GM18498 (cell line): ENCODE data around the gene CHKA.

Experiments used
- ATAC-seq: cut with Tn5 transposase; IDR thresholded peaks from one replicate; pipeline ENCODE4 v1.9.1; 2021; ENCODE audit warnings: mild to moderate bottlenecking, moderate library complexity; ENCODE audit not compliant: unreplicated experiment

Gene CHKA

DNA sequence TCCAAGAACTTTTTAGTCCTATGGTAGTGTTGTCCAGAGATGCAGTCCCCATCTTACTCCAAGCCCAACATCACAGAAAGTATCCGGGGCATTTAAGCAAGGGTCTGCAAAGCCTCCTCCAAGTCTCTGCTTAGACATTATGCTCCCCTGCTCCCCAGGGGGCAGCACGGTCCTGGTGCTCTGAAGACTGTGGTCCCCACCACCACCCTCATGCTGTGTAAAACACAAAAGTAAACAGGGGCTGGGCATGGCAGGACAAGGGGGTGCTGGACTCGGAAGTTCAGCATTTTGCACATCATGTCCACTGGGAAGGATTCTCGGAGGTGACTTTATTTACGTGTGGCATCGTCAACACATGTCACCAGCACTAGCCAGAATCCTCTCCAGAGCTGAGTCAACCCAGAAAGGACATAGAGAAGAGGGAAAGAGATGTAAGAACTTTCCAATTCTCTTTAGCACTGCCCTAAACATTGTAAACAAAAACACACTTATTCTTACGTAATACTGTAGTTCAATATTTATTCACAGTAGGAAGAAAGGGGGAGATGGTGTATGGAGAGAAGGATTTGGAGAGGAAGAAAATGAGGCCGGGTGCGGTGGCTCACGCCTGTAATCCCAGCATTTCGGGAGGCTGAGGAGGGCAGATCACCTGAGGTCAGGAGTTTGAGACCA lies 44.7 kb downstream of the CHKA start:
- no peak for ATAC-seq

DNA sequence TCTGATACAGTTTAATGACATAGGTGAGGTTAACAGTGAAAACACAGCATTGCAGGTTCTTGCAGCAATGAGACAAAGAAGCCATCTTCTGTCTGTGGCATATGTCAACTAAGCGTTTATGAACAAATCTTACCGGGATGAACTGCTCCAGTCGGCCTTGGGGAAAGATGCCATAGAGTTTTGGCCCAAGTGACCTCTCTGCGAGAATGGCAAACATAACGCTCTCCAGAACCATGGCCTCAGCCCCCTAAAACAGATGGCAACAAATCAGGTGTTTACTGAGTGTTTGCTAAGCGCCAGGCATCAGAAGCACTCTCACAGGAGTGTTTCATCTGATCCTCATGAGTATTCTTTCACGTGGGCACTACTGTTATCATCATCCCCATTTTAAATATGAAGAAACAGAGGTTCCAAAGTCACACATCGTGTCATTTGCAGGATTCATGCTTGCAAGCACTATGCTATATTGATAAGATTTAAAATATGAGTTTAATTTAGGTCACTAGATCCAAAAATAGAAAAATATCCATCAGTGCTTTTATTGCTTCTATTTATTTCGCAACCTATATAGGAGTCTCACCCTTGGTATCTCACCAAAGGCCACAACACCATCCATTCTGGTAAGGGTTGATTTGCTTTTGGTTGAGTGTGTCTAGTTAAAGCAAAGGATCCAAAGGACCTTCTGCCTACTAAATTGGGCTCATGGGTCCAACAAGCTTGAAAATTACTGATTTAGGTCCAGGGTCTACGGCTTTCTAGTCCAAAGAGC lies 46.4 kb downstream of the CHKA start:
- no peak for ATAC-seq

DNA sequence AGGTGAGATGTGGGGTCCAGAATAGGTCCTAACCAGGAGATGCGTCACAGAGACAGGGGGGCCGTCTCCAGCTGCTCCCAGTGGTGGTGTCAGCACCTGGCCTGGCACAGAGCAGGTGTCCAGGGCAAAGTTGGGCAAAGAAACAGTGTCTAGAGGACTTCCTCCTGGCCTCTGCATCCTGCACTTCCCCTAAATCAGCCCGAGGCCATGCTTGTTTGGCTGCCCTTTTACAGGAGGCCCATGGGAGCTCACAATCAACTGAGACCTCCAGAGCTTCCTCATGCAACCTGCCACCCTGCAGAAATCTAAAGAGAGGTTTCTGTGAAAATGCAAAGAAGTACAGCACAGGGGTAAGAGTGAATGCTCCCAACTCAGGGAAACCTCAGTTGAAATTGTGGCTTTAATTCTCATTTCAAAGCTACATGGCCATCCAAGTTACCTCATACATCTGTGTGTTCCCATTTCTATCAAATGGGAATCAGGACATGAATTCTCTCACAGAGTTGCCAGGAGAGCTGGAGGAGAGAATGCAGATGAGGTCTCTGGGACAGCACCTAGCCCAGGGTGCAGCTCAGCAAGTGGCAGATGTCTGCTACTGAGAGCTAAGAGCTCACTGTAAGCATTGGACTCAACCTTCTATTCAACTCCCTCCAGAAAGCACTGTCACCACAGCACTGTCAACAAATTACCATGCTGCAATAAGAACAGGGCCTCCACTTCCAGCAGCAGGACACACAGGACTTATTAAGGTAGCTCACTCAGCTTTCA lies 49.7 kb downstream of the CHKA start:
- no peak for ATAC-seq

DNA sequence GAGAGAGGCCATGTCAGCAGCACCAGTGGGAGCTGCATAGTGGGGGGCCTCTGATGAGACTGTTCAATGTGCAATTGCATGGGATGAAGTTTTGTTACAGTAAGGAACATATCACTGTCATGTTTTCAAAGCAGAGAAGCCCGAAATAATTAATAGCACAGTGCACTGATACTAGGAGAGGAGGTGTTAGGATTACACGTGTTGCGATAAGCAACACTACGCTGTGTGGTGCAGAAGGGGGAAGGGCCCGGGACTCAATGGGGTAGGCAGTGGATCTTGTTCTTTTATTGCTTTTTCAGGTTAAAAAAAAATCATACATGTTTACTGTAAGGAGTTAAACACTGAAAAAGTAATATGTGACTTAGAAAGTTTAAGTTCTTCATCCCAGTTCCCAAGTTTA lies 53.2 kb downstream of the CHKA start:
- ATAC-seq: no peak

DNA sequence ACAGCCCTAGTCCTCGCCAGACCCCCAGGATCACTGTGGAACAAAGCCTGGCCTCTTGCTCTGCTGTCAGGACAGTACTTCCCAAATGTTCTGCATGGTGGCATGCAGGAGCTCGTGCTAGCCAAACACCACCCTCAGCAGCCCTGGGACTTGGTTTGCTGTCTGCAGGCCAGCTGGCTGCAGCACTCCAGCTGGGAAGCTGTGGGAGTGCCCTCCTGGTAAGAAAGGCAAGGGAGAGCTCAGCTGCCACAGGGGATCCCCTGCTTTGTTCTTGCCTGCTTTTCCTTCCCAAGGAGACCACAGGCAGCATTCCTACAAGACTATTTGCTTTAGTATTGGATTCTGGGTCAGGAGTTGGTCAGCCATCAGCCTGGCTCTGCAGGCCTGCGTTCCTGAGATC lies 54.4 kb downstream of the CHKA start:
- ATAC-seq: no peak

DNA sequence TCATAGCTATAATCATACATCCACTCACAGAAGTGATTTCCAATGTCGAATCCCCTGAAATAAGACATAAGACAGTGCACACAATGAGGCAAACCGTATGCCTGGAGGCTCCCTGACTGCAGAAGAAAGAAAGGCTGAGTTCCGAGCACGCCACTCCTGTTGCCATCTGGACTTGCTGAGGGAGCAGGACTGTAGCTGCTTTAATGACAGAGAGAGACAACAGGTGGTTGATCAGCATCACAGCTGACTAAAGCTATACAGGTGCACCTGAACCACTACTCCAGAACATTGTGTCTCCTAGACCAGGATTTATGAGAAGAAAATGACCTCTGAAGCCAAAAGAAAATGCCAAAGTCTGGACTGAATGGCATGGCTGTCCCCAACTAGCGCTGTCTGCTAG lies 55.3 kb downstream of the CHKA start:
- ATAC-seq: no peak

DNA sequence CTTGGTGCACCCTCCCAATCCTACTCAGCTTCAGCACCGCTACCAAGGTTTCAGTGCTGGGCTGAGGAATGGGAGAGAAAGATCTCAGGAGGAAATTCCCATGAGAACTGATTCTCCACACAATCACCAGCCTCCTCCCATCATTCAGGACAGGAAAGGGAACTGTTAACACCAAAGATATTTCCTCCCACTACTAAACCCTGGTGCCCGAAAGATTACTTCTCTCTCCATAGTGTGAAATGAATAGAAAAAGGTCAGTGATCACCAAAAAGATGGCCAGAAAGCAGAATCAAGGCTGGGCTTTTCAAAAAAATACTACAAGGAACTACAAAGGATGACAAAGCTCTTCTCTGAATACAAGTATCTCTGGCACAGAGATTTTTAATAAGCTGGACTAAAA lies 56.3 kb downstream of the CHKA start:
- ATAC-seq: no peak

DNA sequence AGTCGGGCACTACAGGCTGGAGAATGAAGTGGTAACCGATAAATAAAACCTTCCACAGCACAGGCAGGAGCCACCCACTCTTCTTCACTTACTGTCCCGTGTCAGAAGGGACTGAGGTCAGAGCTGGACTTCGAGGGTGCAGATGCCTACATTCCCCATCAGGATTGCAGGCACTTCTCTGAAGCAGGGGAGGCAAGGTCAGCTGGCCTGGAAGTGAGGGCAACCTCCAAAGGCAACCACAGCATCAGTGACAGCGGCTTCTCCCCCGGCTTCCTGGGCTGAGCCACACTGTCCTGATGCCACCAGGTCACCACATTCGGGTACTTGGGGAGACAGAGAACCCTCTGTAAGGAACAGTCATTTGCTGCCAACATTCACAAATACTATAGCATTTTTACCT lies 59.7 kb downstream of the CHKA start:
- ATAC-seq: no peak

DNA sequence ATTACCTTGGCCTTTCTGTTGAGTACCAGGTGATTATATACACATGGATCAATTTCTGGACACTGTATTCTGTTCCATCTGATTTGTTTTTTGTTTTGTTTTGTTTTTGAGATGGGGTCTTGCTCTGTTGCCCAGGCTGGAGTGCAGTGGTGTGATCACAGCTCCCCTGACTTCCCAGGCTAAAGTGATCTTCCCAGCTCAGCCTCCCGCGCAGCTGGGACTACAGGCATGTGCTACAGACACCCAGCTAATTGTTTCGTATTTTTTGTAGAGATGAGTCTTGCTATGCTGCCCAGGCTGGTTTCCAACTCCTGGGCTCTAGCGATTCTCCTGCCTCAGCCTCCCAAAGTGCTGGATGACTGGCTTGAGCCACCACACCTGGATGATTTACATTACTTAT lies 63.4 kb downstream of the CHKA start:
- no peak for ATAC-seq

DNA sequence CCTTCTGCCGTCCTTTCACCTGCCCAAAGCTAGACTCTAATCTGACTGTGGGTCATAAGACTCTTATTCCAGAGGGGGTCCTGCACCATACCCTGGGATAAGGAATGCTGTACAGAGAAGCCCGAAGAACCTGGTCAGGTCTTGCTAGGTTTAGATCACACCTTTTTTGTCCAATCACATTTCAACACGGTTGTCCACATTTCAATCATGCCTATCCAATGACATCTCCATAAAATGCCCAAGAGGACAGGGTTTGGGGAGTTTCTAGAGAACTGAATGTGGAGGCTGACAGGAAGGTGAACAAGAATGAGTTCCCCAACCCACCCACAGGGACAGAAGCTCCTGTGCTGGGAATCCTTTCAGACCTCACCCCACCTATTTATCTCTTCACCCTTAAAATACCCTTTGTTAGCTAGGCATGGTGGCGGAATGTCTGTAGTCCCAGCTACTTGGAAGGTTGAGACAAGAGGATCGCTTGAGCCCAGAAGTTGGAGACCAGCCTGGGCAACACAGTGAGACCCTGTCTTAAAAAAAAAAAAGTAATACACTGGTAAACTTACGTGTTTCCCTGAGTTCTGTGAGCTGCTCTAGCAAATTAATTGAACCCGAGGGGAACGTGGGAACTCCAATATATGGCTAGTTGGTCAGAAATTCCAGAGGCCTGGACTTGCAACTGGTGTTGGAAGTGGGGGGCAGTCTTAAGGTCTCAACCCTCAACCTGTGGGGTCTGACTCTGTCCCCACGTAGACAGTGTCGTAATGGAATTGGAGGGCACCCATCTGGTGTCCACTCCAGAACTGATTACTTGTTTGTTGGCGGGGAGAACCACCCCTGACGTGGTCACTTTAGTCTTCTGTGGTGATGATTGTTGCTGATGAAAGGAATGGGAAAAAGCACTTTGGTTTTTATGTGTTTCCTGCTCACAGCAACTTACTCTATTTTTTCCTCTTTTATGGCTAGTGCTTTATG lies 64.6 kb downstream of the CHKA start:
- no peak for ATAC-seq

DNA sequence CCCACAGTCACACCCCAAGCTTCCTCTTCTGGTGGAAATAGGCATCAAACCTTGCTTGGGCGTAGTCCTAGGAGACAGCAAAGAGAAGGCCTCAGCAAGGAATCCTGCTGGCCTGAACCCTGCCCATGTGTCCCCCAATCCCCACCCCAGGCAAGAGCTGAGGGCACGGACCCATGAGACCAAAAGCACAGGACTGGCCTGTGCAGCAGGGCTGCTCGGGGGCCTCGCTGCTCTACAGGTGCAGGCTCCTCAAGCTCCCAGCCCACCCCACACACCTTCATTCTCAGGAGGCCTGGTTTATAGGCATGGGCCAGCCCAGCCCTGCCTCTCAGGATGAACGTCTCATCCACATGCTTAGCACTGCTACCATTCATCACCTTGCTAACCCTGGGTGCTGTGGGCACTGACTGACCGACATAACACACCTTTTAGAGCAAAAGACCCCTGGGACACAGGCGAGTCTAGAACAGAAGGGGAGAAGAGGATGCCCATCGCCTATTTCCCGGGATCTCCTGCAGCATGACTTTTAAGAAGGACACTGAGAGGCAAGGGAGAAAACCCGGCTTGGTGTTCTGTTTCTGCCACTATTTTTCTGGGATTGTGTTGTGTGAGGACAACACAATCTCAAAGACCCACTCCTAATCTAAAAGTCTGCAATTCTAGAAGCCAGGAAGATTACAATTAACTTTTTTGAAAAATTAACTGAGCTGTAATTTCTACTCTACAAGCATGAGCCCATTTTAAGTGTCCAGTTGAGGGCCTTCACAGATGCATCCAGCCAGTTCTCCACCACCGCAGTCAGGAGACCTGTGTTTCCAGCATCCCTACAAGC lies 67.0 kb downstream of the CHKA start:
- ATAC-seq: no peak

DNA sequence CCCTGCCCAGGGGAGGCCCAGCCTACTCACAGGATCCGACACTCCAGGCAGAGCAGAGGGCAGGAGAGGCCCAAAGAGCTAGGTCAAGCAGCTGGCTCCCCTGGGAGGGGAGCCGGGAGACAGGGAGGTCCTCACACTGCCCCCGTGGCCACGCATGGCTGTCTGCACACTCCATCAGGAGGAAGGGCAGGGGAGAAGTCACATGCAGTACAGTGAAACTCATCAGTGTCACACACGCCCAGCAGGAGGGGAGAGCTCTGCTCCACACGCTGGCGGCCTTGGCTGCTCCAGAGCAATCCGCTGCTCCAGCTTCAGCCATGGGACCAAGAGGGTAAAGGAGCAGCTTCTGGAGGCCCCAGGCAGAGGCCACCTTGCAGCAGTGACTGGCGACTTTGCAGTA lies 68.1 kb downstream of the CHKA start:
- no peak for ATAC-seq

DNA sequence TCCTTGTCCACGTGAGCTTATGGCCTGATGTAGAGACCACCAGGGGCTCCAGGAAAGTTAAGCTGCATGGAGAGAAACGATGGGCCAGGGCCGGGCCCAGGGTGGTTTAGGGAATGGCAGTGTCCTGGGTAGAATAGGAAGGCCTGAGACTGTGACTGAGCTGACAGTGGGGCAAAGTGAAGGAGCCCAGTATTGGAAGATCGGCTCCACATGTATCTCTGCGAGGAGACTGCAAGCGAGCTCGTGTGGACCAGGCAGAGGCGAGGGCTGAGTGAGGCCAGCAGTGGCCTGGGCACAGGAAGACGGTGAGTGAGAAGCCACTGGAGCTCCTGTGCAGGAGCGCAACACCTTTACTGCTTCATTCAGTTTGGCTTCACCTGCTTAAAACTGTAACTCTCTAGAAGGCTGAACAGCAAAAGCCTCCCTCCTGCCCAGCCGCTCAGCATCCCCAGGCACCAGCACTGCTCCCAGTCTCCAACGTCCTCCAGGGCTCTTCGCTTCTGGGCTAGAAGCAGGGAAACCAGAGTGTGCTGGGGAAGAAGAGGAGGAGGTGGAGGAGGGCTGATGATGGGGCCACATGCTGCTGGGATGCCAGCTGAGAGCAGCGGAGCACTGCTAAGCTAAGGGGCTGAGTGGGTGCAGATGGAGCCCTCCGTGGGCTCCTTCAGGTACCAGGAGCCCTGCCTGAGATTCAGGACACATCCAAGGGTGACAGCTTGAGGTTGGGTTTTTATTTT lies 68.9 kb downstream of the CHKA start:
- ATAC-seq: no peak

DNA sequence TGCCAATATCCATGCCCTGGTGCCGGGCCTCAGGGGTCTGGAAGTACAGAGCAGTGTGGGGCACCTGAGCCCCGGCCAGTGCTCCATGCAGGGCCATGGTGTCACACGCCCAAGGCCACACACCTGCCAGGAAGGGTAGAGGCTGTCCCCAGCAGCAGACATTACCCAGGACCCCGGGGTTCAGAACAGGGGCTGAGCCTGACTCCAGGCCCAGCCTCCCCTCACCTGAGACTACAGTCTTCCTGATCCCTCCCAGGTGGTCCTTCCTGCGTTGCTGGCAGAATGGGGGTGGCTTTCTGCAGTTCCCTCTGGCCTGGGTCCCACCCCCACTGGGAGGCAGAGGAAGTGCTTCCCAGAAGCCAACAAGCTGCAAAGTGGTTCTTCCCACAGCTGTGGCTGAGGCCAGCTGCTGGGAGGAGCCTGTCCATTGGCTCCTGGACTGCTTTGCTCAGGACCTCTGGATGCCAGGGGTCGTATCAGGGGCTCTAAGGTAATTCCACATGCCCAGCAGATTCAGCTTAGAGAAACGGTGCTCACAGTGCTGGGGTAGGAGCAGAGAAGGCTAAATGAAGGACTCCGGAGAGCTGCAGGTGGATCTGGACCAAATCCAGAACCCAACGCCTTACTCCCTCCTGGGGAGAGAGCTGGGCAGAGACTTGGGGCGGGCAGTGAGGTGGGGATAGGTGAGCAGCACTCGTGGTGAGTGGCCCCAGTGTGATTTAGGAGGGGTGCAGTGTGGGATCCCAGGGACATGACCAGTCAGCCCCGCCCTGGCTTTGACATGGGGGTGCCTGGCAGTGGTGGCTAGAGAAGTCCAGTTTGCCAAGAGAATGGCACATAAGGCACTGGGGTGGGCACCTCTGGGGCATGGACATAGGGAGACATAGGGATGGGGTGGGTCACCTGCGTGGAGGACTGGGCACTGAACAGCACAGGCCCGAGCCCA lies 69.7 kb downstream of the CHKA start:
- ATAC-seq: no peak

DNA sequence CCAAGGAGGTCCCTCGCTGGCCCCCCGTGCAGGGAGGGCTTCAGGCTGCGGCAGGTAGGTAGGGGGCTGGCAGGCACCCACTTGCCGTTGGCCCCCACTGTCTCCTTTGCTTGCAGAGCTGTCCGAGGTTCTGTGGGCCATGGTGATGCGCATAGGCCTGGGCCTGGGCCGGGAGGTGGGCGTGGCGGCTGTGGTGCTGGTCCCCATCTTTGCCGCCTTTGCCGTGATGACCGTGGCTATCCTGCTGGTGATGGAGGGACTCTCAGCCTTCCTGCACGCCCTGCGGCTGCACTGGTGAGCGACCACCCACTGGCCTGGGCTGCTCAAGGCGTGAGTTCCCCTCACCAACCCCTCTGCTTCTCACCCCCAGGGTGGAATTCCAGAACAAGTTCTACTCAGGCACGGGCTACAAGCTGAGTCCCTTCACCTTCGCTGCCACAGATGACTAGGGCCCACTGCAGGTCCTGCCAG lies 70.8 kb downstream of the CHKA start:
- no peak for ATAC-seq

DNA sequence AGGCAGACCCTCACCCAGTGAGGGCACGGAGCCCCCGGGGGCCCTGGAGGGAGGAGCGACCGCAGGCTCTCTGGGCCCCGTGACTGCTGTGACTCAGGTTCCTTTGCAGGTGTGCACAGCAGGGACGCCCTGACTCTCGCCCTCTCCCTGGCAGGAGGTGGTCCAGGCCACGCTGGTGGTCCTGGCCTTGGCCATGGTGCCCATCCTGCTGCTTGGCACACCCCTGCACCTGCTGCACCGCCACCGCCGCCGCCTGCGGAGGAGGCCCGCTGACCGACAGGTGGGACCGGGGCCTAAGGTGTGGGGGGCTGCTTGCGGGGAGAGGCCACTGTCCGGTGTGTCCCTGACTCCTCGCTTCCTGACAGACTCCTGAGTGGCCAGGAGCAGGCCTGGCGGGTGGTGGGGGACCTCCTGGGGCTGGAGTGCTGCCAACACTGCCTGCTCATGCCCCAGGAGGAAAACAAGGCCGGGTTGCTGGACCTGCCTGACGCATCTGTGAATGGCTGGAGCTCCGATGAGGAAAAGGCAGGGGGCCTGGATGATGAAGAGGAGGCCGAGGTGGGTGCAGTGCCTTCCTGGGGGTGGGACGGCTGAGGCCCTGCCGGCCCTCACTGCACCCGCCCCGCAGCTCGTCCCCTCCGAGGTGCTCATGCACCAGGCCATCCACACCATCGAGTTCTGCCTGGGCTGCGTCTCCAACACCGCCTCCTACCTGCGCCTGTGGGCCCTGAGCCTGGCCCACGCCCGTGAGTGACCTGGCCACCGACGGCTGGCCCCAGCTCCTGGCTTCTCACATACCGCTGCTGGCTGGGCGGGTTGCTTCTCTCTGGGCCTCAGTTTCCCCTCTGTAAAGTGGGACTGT lies 71.4 kb downstream of the CHKA start:
- ATAC-seq: no peak
